Sigmoid colon (tissue), 7 donors: ENCODE results near the gene TRAF3IP1. TPM values are rescaled to one million over a fixed set of nuclear protein-coding genes. Genes with fewer than 3 reads are reported as not detected.
A peak's percentile ranks its signal among the peaks of the same experiment; 100 is the strongest.

Experiments
- DNase-seq: peaks from one replicate; pipeline ENCODE4 v3.0.0-alpha.2; 2019
- H3K27ac ChIP-seq, 4 donors: fragments of 200-600 bp; sonication (generic); one replicate each; pipeline ENCODE4 v1.5.1; 2016 to 2019; ENCODE audit warnings: mild to moderate bottlenecking in 1 of 4
- H3K27me3 ChIP-seq, 3 donors: fragments of 200-600 bp; sonication (generic); one replicate each; pipeline ENCODE4 v1.5.1; 2019; ENCODE audit warnings: mild to moderate bottlenecking in 1 of 3
- H3K36me3 ChIP-seq, 4 donors: fragments of 200-600 bp; sonication (generic); one replicate each; pipeline ENCODE4 v1.5.1; 2016 to 2019
- H3K4me1 ChIP-seq, 4 donors: fragments of 200-600 bp; sonication (generic); one replicate each; pipeline ENCODE4 v1.5.1; 2017 to 2019
- H3K4me3 ChIP-seq, 4 donors: fragments of 200-600 bp; sonication (generic); one replicate each; pipeline ENCODE4 v1.5.1; 2017 to 2019; ENCODE audit warnings: mild to moderate bottlenecking in 2 of 4, moderate library complexity in 1 of 4
- H3K9me3 ChIP-seq, 4 donors: fragments of 200-600 bp in 3 of 4; sonication (generic) in 3 of 4; one replicate each; pipeline versions ENCODE4 v1.5.1 to v1.6.1; 2013 to 2019
- CTCF ChIP-seq, 4 experiments: fragments of 450-650 bp in 3 of 4; fragments of 200-600 bp in 1 of 4; IDR thresholded peaks; one replicate each; pipeline ENCODE4 v1.5.1; 2016 to 2019; ENCODE audit warnings: antibody characterized with exemption in 4 of 4, mild to moderate bottlenecking in 3 of 4, moderate library complexity in 2 of 4
- EP300 ChIP-seq, 4 donors: sonication (generic); formaldehyde crosslinking; IDR thresholded peaks; one replicate each; pipeline ENCODE4 v1.6.1; 2017; ENCODE audit warnings: antibody characterized with exemption in 4 of 4
- POLR2A ChIP-seq, 2 donors: fragments of 450-650 bp; IDR thresholded peaks; one replicate each; pipeline ENCODE4 v1.6.1; 2016; ENCODE audit warnings: antibody characterized with exemption in 2 of 2, mild to moderate bottlenecking in 2 of 2, moderate library complexity in 2 of 2
- POLR2AphosphoS5 ChIP-seq, 4 donors: sonication (generic); formaldehyde crosslinking; IDR thresholded peaks; one replicate each; pipeline ENCODE4 v1.6.1; 2017; ENCODE audit warnings: antibody characterized with exemption in 4 of 4
- WGBS, 2 donors: extraction: QIAGEN DNeasy Blood & Tissue Kit; methylation state at CpG; one replicate each; pipeline ENCODE4 v1.1.7; 2013; 5-methylcytosine and 5-hydroxymethylcytosine counted together
- intact Hi-C: fragments of 100-400 bp; cut with DNase I; formaldehyde crosslinking; loops from one replicate; pipeline ENCODE4 v1.15.1; 2023
- polyA plus RNA-seq, 3 donors: library from polyadenylated mRNA; stranded (reverse); fragments of 200-250 nt; gene quantifications; one replicate each; pipeline ENCODE4 v1.2.3, GENCODE V29; 2013
- total RNA-seq, 4 donors: library from RNA; depleted of rRNA; stranded (reverse); fragments of >200 nt; gene quantifications; one replicate each; pipeline ENCODE4 v1.1.0, GENCODE V29; 2016
- donor health status: healthy with polysubstance abuse.
- donor health status: Bipolar disorder and iron deficiency.
- donor health status: healthy.

The TRAF3IP1 gene
- total and polyA plus RNA-seq, 7 donors = 6.9 to 20.8 (median 17.5) TPM

- H3K36me3 ChIP-seq = no peaks in the 10 kb centered on the region
- H3K4me3 ChIP-seq = no peak overlapping the region
- intact Hi-C loops = no loop called here
- peaks cover 0 to 9% (median 4%) of the 10 kb centered on the region in 4 donors for H3K4me1 ChIP-seq
- TF ChIP-seq EP300 (IDR thresholded peaks at IDR 0.05) = no peak
- no peak for TF ChIP-seq POLR2AphosphoS5 (IDR thresholded peaks at IDR 0.05)
- TF ChIP-seq POLR2A (IDR thresholded peaks at IDR 0.05) = no peak
- TF ChIP-seq CTCF (IDR thresholded peaks at IDR 0.05) = no peak
- DNase-seq = no peak
- WGBS, 2 donors = 86 to 88% methylated on average over 7 of the region's 7 CpGs
- no peaks in the 10 kb centered on the region for H3K9me3 ChIP-seq
- no peak overlapping the region for H3K27ac ChIP-seq
- H3K27me3 ChIP-seq = no peaks in the 10 kb centered on the region
These were observed 63.5 kb downstream of the TRAF3IP1 start for GRCh38 chr2:238383743-238384380.

GRCh38 chr2:238387332-238387731 lies 67.0 kb downstream of the TRAF3IP1 start:
- DNase-seq = no peak
- WGBS, 2 donors = 39 to 59% methylated on average over 4 of the region's 4 CpGs
- Histone ChIP-seq H3K27ac (no peak overlapping the region), H3K4me3 (no peak overlapping the region), H3K4me1 (peaks cover 0 to 11% (median 8%) of the 10 kb centered on the region in 4 donors), H3K27me3 (no peaks in the 10 kb centered on the region), H3K9me3 (no peaks in the 10 kb centered on the region), H3K36me3 (no peaks in the 10 kb centered on the region)
- intact Hi-C loops = no loop called here
- no peak for TF ChIP-seq EP300 (IDR thresholded peaks at IDR 0.05)

GRCh38 chr2:238388794-238389193 lies 68.5 kb downstream of the TRAF3IP1 start:
- Histone ChIP-seq H3K9me3 (no peaks in the 10 kb centered on the region), H3K36me3 (no peaks in the 10 kb centered on the region), H3K27ac (no peak overlapping the region), H3K4me3 (no peak overlapping the region), H3K27me3 (no peaks in the 10 kb centered on the region), H3K4me1 (peaks cover 0 to 11% (median 8%) of the 10 kb centered on the region in 4 donors)
- no peak for DNase-seq
- intact Hi-C loops = no loop called here
- no peak for TF ChIP-seq POLR2A (IDR thresholded peaks at IDR 0.05)
- WGBS, 2 donors = 67 to 73% methylated on average over 8 of the region's 8 CpGs

- Histone ChIP-seq H3K27me3 (no peaks in the 10 kb centered on the region), H3K36me3 (no peaks in the 10 kb centered on the region), H3K9me3 (no peaks in the 10 kb centered on the region), H3K27ac (peak overlapping the region in 2 of 4 donors; percentile 62 to 81), H3K4me3 (no peak overlapping the region), H3K4me1 (peaks cover 0 to 11% (median 8%) of the 10 kb centered on the region in 4 donors)
- WGBS, 2 donors = 56 to 58% methylated on average over 10 of the region's 10 CpGs
- DNase-seq = no peak
- intact Hi-C loops = no loop called here
- TF ChIP-seq POLR2A (IDR thresholded peaks at IDR 0.05) (no peak), POLR2AphosphoS5 (IDR thresholded peaks at IDR 0.05) (peak in 1 of 4 donors; percentile 16)
These were observed 69.8 kb downstream of the TRAF3IP1 start for GRCh38 chr2:238389988-238390589.

- Histone ChIP-seq H3K9me3 (no peaks in the 10 kb centered on the region), H3K4me3 (no peak overlapping the region), H3K4me1 (peaks cover 0 to 11% (median 8%) of the 10 kb centered on the region in 4 donors), H3K27ac (peak overlapping the region in 1 of 4 donors; percentile 81), H3K36me3 (no peaks in the 10 kb centered on the region), H3K27me3 (no peaks in the 10 kb centered on the region)
- TF ChIP-seq POLR2AphosphoS5 (IDR thresholded peaks at IDR 0.05) (no peak), CTCF (IDR thresholded peaks at IDR 0.05) (no peak), EP300 (IDR thresholded peaks at IDR 0.05) (no peak), POLR2A (IDR thresholded peaks at IDR 0.05) (no peak)
- no peak for DNase-seq
- intact Hi-C loops = no loop called here
- 90 to 95% methylated on average over 6 of the region's 6 CpGs for WGBS, 2 donors
These were observed 70.8 kb downstream of the TRAF3IP1 start for GRCh38 chr2:238391042-238391689.

GRCh38 chr2:238396663-238397062 lies 76.3 kb downstream of the TRAF3IP1 start:
- Histone ChIP-seq H3K4me3 (no peak overlapping the region), H3K27me3 (no peaks in the 10 kb centered on the region), H3K27ac (no peak overlapping the region), H3K36me3 (peaks cover 0 to 26% (median 0%) of the 10 kb centered on the region in 4 donors), H3K9me3 (no peaks in the 10 kb centered on the region), H3K4me1 (no peaks in the 10 kb centered on the region)
- TF ChIP-seq CTCF (IDR thresholded peaks at IDR 0.05) = no peak
- no peak for TF ChIP-seq EP300 (IDR thresholded peaks at IDR 0.05)
- TF ChIP-seq POLR2A (IDR thresholded peaks at IDR 0.05) = no peak
- TF ChIP-seq POLR2AphosphoS5 (IDR thresholded peaks at IDR 0.05) = no peak
- no peak for DNase-seq
- intact Hi-C loops = no loop called here
- WGBS, 2 donors = 96 to 98% methylated on average over 7 of the region's 7 CpGs
